A549 (cell line): ENCODE data around the gene VWF.

Experiments
- EP300 ChIP-seq, 2 experiments: fragments of >200 bp; sonication (Bioruptor Twin); formaldehyde crosslinking; IDR thresholded peaks; 2 replicates in 1 of 2; 3 replicates in 1 of 2; pipeline ENCODE4 v1.6.1; 2016 to 2017
- ESRRA ChIP-seq: fragments of 150-350 bp; IDR thresholded peaks from 2 replicates; pipeline ENCODE4 v1.6.1; 2014; ENCODE audit warnings: mild to moderate bottlenecking, low read length, borderline replicate concordance
- KDM5A ChIP-seq: fragments of 200-600 bp; sonication (generic); IDR thresholded peaks from 2 replicates; pipeline ENCODE4 v1.6.1; 2016; ENCODE audit warnings: antibody characterized with exemption, mild to moderate bottlenecking
- NR3C1 ChIP-seq: fragments of >200 bp; sonication (Bioruptor Twin); formaldehyde crosslinking; IDR thresholded peaks from 3 replicates; pipeline ENCODE4 v1.6.1; 2017
- POLR2A ChIP-seq: IDR thresholded peaks from 2 replicates; pipeline ENCODE4 v1.6.1; 2012; ENCODE audit warnings: mild to moderate bottlenecking, low read length
- RAD21 ChIP-seq, 2 experiments: fragments of >200 bp in 1 of 2; sonication (Bioruptor Twin) in 1 of 2; formaldehyde crosslinking in 1 of 2; IDR thresholded peaks in 1 of 2; conservative IDR thresholded peaks in 1 of 2; 2 replicates in 1 of 2; 3 replicates in 1 of 2; pipeline ENCODE4 v1.6.1; 2012 to 2018; ENCODE audit warnings: inconsistent platforms in 1 of 2
- RNF2 ChIP-seq: fragments of 200-600 bp; sonication (generic); IDR thresholded peaks from 2 replicates; pipeline ENCODE4 v1.6.1; 2016; ENCODE audit warnings: low read depth, mild to moderate bottlenecking, antibody characterized with exemption, moderate library complexity, borderline replicate concordance
- TF ChIP-seq, protein P1 (sequence below): fragments of >200 bp; sonication (Bioruptor Twin); formaldehyde crosslinking; IDR thresholded peaks from 3 replicates; pipeline ENCODE4 v1.5.1; 2016
- TF ChIP-seq, protein P2 (sequence below): fragments of 450-650 bp; IDR thresholded peaks from 2 replicates; pipeline ENCODE4 v1.6.1; 2014; ENCODE audit warnings: antibody characterized with exemption
- TF ChIP-seq, protein P3 (sequence below): IDR thresholded peaks from 2 replicates; pipeline ENCODE4 v1.6.1; 2012
- TF ChIP-seq, protein P4 (sequence below): fragments of 200-600 bp; sonication (generic); IDR thresholded peaks from 2 replicates; pipeline ENCODE4 v1.6.1; 2016; ENCODE audit warnings: antibody characterized with exemption, mild to moderate bottlenecking, moderate library complexity

DNA sequence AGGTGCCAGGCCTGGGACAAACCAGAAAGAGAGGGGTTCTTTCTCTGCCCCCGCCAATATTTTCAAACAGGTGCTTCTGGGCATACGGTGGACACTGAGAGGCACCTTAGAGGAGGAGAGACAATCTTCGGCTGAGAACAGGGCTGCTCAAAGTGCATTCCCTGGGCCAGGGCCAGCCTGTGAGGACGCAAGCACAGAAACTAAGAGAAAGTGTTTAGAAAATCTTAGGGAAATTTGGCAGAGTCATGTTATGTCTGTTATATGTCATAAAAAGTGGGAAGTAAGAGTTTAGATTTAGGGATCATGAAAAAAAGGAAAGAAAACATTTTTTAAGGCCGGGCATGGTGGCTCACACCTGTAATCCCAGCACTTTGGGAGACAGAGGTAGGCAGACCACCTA is 83.7 kb downstream of the VWF start:
- TF ChIP-seq KDM5A (no peak), ESRRA (no peak), POLR2A (no peak), RNF2 (no peak), RAD21 (conservative IDR thresholded peaks at IDR 0.05 in 1 of 2, IDR thresholded peaks at IDR 0.05 in 1 of 2) (no peak), EP300 (IDR thresholded peaks at IDR 0.05) (no peak), NR3C1 (no peak)
- TF ChIP-seq, protein P1, sequence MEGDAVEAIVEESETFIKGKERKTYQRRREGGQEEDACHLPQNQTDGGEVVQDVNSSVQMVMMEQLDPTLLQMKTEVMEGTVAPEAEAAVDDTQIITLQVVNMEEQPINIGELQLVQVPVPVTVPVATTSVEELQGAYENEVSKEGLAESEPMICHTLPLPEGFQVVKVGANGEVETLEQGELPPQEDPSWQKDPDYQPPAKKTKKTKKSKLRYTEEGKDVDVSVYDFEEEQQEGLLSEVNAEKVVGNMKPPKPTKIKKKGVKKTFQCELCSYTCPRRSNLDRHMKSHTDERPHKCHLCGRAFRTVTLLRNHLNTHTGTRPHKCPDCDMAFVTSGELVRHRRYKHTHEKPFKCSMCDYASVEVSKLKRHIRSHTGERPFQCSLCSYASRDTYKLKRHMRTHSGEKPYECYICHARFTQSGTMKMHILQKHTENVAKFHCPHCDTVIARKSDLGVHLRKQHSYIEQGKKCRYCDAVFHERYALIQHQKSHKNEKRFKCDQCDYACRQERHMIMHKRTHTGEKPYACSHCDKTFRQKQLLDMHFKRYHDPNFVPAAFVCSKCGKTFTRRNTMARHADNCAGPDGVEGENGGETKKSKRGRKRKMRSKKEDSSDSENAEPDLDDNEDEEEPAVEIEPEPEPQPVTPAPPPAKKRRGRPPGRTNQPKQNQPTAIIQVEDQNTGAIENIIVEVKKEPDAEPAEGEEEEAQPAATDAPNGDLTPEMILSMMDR, result no peak
- TF ChIP-seq, protein P2, sequence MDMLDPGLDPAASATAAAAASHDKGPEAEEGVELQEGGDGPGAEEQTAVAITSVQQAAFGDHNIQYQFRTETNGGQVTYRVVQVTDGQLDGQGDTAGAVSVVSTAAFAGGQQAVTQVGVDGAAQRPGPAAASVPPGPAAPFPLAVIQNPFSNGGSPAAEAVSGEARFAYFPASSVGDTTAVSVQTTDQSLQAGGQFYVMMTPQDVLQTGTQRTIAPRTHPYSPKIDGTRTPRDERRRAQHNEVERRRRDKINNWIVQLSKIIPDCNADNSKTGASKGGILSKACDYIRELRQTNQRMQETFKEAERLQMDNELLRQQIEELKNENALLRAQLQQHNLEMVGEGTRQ, result no peak
- TF ChIP-seq, protein P3, sequence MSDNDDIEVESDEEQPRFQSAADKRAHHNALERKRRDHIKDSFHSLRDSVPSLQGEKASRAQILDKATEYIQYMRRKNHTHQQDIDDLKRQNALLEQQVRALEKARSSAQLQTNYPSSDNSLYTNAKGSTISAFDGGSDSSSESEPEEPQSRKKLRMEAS, result no peak
- TF ChIP-seq, protein P4, sequence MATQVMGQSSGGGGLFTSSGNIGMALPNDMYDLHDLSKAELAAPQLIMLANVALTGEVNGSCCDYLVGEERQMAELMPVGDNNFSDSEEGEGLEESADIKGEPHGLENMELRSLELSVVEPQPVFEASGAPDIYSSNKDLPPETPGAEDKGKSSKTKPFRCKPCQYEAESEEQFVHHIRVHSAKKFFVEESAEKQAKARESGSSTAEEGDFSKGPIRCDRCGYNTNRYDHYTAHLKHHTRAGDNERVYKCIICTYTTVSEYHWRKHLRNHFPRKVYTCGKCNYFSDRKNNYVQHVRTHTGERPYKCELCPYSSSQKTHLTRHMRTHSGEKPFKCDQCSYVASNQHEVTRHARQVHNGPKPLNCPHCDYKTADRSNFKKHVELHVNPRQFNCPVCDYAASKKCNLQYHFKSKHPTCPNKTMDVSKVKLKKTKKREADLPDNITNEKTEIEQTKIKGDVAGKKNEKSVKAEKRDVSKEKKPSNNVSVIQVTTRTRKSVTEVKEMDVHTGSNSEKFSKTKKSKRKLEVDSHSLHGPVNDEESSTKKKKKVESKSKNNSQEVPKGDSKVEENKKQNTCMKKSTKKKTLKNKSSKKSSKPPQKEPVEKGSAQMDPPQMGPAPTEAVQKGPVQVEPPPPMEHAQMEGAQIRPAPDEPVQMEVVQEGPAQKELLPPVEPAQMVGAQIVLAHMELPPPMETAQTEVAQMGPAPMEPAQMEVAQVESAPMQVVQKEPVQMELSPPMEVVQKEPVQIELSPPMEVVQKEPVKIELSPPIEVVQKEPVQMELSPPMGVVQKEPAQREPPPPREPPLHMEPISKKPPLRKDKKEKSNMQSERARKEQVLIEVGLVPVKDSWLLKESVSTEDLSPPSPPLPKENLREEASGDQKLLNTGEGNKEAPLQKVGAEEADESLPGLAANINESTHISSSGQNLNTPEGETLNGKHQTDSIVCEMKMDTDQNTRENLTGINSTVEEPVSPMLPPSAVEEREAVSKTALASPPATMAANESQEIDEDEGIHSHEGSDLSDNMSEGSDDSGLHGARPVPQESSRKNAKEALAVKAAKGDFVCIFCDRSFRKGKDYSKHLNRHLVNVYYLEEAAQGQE, result no peak
